NCI-H526 treated with DMSO at 0.1 percent for 48 hours (cell line): ENCODE measurements around the gene HUNK.
"Not testable (repeated sequence)": the region's sequence is repeated elsewhere in the genome, so short reads cannot be mapped to it uniquely, and the experiment has no call there.

Experiments
- DNase-seq: peaks from one replicate; lab custom pipeline; 2025; lab: John Stamatoyannopoulos, UW

Gene HUNK

GRCh38 chr21:31872452-31873274, at the start of gene HUNK:
Gene HUNK (plus strand): TSS chr21:31873020. CDS start chr21:31873675, 655 bp downstream.
- DNase-seq = peak; percentile 69

DNA sequence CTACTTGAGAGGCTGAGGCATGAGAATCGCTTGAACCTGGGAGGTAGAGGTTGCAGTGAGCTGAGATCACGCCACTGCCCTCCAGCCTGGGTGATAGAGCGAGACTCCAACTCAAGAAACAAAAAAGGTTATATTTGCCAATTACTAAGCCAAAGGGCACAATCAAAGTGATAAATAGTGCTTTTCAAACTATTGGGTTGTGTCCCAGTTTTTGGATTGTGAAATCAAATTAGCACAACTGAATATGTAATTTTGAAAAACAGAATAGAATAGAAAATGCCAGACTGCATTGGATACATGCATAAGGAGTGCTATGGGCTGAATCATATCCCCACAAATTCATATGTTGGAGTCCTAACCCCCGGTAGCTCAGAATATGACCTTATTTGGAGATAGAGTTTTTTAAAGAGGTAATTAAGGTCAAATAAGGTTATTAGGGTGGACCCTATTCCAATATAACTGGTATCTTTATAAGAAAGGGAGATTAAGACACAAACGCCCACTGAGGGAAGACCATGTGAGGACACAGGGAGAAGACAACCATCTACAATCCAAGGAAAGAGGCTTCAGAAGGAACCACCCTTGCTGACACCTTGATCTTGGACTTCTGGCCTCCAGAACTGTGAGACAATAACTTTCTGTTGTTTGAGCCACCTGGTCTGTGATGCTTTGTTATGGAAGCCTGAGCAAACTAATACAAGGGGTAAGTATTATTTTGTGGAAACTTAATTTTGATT, 42.9 kb upstream of the HUNK start:
- no peak for DNase-seq

DNA sequence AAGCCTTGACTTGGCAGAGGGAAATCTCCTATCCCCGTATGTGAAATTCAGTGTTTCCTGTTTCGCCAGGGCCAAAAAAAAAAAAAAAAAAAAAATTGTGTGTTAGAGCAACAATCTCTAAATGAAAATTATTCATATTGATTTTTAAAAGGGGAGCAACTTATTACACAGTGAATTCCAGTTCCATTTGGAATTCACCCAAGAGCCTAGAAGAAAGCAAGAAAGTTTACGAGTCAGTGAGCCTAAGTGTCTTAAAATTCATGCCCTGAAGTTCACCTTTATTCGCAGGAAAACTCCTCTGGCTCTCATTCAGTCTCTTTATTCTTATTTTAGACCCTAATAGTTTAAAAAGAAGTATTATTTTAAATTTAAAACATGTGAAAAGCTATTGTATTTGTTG, 42.1 kb upstream of the HUNK start:
- DNase-seq = no peak

DNA sequence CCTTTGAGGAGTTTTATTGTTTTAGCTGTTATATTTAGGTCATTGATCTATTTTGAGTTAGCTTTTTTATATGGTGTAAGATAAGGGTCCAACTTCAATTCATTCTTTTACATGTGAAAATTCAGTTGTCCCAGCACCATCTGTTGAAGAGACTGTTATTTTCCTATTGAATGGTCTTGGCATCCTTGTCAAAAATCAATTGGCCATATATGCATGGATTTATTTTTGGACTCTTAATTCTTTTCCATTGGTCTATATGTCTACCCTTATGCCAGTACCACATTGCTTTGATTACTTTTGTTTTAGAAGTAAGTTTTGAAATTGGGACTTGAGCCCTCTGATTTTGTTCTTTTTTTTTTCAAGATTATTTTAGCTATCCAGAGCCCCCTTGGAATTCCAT, 35.8 kb upstream of the HUNK start:
- DNase-seq = no peak

DNA sequence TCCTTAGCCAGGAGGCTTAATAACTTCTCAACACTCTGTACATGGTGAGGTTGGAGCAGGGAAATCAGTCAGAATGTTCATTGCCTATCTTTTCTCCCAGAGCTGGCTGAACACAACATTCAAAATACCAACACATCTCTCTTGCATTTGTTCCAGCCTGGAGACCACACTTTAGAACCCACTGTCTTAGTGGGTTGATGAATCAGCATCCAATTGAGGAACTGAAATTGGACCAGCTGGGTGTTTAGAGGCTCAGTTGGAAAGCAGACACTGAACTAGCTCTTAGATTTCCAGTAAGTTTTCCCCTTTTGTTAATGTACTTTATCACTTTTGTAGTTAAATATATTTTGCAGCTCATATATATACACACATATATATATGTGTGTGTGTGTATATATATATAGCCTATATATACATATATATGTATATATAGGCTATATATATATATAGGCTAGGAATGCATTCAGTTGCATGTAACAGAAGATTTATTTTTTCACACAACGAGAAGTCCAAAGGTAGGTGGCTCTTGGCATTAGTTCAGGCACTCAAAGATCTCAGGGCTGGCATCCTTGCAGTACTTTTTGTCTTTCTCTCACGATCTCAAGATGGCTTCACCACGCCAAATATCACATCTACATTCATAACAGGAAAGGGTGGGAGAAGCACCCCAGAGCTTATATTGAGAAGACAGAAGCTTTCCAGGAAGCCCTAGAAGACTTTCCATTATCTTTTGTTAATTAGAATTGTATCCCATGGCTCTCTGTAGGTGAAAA, 35.0 kb upstream of the HUNK start:
- no peak for DNase-seq

GRCh38 chr21:31838586-31839355, 34.0 kb upstream of the HUNK start:
- no peak for DNase-seq

- DNase-seq = no peak
Measured at GRCh38 chr21:31844206-31844605, 28.6 kb upstream of the HUNK start.

GRCh38 chr21:31845151-31845729, 27.6 kb upstream of the HUNK start:
- DNase-seq = no peak

- DNase-seq = no peak
Measured at GRCh38 chr21:31846690-31847089, 26.1 kb upstream of the HUNK start.

DNA sequence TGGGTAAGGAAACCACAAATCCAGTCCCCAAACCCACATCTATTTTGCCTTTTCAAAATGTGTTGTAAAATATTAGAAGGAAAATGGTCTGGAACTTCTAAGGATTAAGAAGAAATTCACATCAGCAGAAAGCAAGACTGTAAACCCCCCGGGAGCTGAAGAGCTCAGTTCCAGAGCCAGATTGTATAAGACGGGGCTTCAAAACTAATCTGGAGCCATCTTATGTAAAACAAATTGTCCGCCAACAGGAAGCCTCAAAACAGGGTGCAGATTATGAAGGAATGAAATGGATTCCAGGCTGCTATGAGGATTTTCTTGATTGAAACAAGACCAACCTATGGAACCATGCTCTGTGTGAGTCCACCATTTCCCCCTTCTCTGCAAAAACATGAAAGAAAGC, 25.1 kb upstream of the HUNK start:
- DNase-seq = no peak

- no peak for DNase-seq
Measured at GRCh38 chr21:31848326-31848985, 24.4 kb upstream of the HUNK start.

DNA sequence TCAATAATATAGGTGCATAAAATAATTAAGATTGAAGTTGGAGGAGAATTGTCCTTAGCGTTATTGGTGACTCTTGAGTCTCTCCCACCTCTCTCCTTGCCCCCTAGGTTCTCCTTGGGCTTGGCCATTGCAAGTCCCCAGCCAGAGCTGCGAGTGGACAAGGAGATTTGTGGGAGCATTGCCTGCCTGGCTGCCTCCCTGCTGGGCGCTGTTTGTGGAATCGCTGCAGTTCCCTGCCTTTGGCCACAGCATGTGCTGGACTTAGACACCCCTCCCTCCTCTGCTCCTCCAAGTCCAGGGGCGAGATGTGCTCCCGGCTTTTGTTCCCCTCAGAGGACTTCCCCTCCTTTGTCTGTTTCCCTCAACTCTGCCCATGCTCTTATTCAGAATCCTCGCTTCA, 21.9 kb upstream of the HUNK start:
- no peak for DNase-seq

DNA sequence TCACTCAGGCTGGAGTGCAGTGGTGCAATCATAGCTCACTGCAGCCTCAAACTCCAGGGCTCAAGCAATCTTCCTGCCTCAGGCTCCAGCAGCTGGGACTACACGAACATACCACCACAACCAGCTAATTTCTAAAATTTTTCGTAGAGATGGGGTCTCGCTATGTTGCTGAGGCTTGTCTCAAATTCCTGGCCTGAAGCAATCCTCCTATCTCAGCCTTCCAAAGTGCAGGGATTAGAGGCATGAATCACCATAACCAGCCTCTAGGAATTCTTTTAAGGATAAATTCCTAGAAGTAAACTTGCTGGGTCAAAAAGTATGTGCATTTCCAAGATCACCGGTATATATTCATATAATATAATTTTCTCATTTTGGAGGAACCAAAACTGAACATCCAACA, 17.6 kb upstream of the HUNK start:
- DNase-seq = no peak

DNA sequence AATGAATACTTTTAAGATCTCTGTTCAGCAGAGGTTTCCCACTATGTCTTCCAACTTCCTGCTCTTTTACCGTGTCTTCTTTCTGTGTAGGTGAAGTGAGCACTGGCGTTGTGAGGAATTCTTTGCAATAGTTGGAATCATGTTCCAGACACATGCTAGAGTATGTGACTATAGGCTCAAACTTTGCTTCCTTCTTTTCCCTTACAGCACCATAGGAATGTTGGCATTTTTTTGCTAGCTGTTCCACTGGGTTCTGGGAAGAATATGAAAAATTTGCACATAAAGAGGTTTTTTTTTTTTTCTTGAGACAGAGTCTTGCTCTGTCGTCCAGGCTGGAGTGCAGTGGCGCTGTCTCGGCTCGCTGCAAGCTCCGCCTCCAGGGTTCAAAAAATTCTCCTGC, 15.7 kb upstream of the HUNK start:
- no peak for DNase-seq

GRCh38 chr21:31857631-31858030, 15.2 kb upstream of the HUNK start:
- DNase-seq = not testable (repeated sequence)

DNA sequence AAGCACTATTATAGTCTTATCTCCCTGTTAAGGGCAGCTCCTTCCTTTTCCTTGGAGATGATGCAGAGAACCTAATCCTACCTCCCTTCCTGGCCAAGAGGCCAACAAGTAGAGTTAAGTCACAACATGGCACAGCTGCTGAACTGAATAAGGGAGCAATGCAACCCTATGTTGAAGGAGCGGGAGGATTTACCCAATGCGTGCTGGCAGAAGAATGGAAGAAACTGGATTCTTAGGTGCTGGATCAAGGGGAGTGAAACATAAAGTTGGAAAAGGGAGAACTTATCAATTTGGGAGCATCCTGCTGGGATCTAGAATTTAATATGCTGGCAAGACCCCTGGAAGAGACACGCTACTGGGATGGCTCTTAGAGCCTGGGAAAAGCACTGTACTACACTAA, 12.0 kb upstream of the HUNK start:
- no peak for DNase-seq

- no peak for DNase-seq
Measured at GRCh38 chr21:31862078-31862477, 10.7 kb upstream of the HUNK start.

DNA sequence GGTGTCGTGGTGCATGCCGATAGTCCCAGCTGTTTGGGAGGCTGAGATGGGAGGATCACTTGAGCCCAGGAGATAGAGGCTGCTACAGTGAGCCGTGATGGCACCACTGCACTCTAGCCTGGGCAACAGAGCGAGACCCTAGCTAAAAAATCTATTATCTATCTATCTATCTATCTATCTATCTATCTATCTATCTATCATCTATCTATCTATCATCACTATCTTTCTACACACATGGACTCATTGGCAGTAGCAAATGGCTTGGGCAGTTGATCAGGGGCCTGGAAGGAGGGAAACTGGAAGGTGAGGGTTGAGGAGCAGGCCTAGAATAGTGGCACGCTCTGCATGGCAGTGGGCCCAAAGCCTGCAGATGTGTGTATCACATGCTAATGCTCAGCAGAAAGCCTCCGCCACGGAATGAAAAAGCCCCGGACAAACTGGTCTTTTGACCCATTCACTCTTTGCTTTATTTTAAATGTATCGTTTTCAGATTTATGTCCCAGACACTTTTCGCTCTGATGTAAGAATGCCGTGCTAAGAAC, 7.3 kb upstream of the HUNK start:
- no peak for DNase-seq

- DNase-seq = peak; percentile 79
Measured at GRCh38 chr21:31866077-31866511, 6.7 kb upstream of the HUNK start.

DNA sequence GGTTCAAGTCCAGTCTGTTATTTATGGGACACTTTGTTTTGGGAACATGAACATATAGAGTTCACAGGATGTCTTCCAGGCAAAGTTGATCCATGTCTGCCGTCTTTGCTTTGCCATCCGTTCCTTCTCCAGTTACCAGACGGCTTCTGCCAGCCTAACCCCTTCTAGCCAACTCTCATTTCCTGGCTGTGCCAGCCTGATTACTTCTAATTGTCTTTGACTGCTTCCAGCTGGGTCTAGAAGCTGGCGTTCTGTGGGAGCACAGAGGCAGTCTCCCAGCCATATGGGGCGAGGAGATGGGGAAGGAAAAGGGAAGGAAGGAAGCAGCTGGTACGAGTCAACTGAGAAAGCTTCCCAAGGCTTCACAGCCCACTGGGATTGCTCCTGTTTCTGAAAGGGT, 3.1 kb upstream of the HUNK start:
- no peak for DNase-seq
